ENCODE data around the gene DEDD. TPM values are rescaled to one million over a fixed set of nuclear protein-coding genes. Genes with fewer than 3 reads are reported as not detected.

The DEDD gene
- total RNA-seq, 2 donors from 2014 or later, result 32.9 to 40.0 TPM

DNA sequence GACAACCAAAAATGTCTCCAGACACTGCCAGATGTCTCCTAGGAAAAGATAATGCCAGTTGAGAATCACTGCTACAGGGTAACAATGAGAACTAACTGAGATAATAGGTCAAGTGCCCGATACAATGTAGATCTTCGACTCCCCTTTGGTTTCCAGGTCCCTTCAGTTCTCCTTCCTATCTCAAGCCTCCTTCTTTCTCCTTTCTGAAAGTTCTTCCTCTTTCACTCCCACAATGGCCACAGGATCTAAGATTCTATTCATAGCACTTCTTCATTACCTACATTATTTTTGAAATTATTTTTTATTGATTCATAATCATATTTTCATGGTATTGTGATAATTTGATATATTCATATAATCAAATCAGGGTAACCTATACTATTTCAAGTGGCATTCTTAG, 20.9 kb downstream of the DEDD start:
- Mint-ChIP-seq H3K4me1 (peaks cover 33% of the 10 kb centered on the region), H3K4me3 (no peak overlapping the region)

DNA sequence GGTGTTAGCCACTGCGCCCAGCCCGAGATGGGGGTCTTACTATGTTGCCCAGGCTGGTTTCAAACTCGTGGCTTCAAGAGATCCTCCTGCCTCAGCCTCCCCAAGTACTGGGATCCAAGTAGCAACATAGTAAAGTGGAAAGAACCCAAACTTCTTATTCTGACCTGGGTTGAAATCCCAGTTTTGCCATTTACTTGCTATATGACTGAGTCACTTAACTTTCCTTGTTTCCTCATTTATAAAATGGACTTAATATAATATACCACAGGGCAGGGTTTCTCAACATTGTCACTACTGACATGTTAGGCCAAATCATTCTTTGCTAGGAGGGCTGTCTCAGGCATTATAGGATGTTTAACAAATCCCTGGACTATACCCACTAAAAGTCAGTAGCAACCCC, 21.4 kb downstream of the DEDD start:
- Mint-ChIP-seq H3K4me3 (no peak overlapping the region), H3K27me3 (no peaks in the 10 kb centered on the region), H3K4me1 (peaks cover 30% of the 10 kb centered on the region), H3K27ac (no peak overlapping the region), H3K36me3 (ENCODE audit: low read depth) (peaks cover 6% of the 10 kb centered on the region)
- DNase-seq (no peak), ATAC-seq (no peak)
- no peaks in the 10 kb centered on the region for H3K9me3 ChIP-seq (ENCODE audit: control insufficient read depth, low read length, poor library complexity, severe bottlenecking)

More for the DNA sequence above, 20.9 kb downstream of the DEDD start:
- H3K9me3 ChIP-seq (ENCODE audit: control insufficient read depth, low read length, poor library complexity, severe bottlenecking), result no peaks in the 10 kb centered on the region
- ATAC-seq, result no peak
- DNase-seq, result no peak
- Mint-ChIP-seq H3K36me3 (ENCODE audit: low read depth) (peaks cover 6% of the 10 kb centered on the region), H3K27ac (no peak overlapping the region), H3K27me3 (no peaks in the 10 kb centered on the region)

DNA sequence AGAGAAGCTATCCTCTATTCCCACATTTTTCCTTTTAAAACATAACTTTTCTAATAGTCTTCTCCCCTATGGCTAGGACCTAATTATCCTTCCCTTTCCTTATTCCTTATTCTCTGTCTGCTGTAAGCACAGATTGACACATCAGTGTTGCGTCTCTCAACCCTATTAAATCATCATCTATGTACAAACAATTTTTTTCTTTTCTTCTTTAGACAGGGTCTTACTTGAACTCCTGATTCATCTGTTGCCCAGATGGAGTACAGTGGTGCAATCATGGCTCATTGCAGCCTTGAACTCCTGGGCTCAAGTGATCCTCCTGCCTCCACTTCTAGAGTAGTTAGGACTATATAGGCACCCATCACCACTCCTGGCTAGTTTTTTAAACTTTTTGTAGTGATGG, 26.0 kb downstream of the DEDD start:
- DNase-seq (no peak), ATAC-seq (no peak)
- peak overlapping the region; percentile 89 for H3K27ac Mint-ChIP-seq
- H3K36me3 Mint-ChIP-seq (ENCODE audit: low read depth), result peaks cover 9% of the 10 kb centered on the region
- H3K4me1 Mint-ChIP-seq, result peaks cover 10% of the 10 kb centered on the region
- no peaks in the 10 kb centered on the region for H3K9me3 ChIP-seq (ENCODE audit: control insufficient read depth, low read length, poor library complexity, severe bottlenecking)
- no peak overlapping the region for H3K4me3 Mint-ChIP-seq
- H3K27me3 Mint-ChIP-seq, result no peaks in the 10 kb centered on the region

DNA sequence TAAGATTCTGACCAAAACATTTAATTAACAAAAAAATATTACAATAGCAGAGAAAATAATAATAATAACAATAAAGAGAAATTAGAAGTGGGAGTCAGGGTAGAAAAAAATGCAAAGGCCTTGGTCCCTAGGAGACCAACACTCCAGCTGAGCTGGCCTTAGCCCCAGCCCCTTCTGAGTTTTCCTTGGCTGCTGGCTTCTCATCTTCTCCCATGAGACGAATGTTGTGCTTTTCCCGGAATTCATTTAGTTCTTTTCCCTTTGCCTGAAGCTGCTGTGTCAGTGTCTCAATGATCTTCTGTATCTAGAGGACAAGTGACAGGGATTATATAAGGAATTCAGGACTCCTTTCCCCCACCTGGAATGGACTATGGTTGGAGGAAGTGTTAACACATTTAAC, 31.9 kb downstream of the DEDD start:
- no peak for ATAC-seq
- Mint-ChIP-seq H3K27ac (no peak overlapping the region), H3K4me3 (no peak overlapping the region), H3K4me1 (peaks cover 26% of the 10 kb centered on the region), H3K36me3 (ENCODE audit: low read depth) (peaks cover 5% of the 10 kb centered on the region), H3K27me3 (no peaks in the 10 kb centered on the region)
- H3K9me3 ChIP-seq (ENCODE audit: control insufficient read depth, low read length, poor library complexity, severe bottlenecking), result no peaks in the 10 kb centered on the region
- no peak for DNase-seq

DNA sequence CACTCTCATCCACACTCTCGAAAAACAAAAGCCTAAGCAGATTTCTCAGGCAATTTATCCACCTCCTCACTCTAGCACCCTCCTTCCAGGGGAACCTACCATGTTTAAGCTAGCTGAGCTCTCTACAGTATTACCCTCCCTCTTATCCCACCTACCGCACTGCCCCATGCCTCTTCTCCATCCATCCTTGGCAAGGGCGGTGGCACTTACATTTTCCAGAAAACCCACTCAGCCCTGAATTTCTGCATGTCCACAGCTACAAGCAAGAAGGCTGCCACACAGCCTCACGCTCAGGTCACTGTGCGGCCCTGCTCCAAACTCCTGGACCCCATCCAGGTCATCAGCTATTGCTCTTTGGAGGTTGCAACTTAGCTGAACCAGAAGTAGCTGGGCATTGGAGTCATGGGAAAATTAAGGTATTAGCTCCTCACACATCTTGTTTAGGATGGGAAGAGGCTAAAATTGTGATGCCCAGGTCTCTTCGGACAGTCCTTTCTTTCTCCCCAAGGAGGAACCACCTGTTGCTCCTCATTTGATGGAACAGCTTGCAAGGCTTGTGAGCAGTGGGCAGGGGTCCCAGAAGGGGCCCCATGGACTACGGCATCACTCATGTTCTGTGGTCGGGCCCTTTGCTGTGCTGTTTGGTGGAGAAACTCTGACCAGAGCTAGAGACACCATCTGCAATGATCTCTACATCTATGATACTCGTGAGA, 33.2 kb downstream of the DEDD start:
- Mint-ChIP-seq H3K36me3 (ENCODE audit: low read depth) (peaks cover 3% of the 10 kb centered on the region), H3K4me1 (peaks cover 22% of the 10 kb centered on the region), H3K4me3 (peak overlapping the region; percentile 86), H3K27ac (peak overlapping the region; percentile 97), H3K27me3 (no peaks in the 10 kb centered on the region)
- H3K9me3 ChIP-seq (ENCODE audit: control insufficient read depth, low read length, poor library complexity, severe bottlenecking), result no peaks in the 10 kb centered on the region
- ATAC-seq (no peak), DNase-seq (no peak)

DNA sequence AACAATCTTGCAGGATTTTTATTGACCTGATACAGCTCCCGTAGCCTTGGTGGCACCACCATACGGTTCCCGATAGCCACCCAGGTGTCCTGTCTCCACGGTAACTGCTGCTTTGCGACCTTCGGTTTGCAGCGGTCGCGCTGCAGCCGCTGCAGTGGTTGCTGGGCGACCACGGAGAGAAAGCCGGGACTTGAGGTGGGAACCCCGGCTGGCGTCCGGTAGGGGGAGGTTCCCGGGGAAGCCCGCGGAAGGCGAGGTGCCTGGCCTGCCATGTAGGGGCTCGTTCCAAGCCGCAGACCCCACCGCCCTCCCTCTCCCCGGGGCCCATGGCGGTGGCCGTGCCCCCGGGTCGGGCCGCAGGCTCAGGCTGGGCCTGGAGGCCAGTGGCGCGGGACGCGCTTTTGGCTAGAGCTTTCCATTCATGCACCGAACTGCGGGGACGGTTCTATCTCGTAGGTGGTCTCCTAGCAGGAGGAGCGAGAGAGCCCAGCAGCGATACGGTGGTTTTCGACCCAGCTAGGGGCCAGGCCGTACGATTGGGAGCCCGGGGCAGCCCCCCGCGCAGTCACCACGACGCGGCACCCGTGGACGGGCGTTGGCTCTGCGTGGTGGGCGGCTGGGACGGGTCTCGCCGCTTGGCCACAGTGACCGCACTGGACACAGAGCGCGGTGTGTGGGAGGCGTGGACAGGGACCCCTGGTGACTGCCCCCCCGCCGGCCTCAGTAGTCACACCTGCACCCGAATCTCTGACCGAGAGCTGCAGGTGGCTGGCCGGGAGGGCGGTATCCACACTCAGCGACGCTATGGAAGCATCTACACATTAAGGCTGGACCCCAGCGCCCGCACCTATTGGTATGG, 34.0 kb downstream of the DEDD start, which contains the start of gene KLHDC9:
KLHDC9 (plus strand) TSS at position 152 of the 859 bp plus-strand sequence; CDS start at position 327, 175 bp downstream.
- H3K9me3 ChIP-seq (ENCODE audit: control insufficient read depth, low read length, poor library complexity, severe bottlenecking), result no peaks in the 10 kb centered on the region
- H3K27ac Mint-ChIP-seq, result peak within 1 kb of the TSS; percentile 97
- peak within 1 kb of the TSS; percentile 86 for H3K4me3 Mint-ChIP-seq
- H3K36me3 Mint-ChIP-seq (ENCODE audit: low read depth), result peaks cover 3% of the 10 kb centered on the region
- H3K27me3 Mint-ChIP-seq, result no peaks in the 10 kb centered on the region
- ATAC-seq (peak; percentile 79), DNase-seq (peak; percentile 47 to 68 (median 56))
- H3K4me1 Mint-ChIP-seq, result peaks cover 22% of the 10 kb centered on the region

DNA sequence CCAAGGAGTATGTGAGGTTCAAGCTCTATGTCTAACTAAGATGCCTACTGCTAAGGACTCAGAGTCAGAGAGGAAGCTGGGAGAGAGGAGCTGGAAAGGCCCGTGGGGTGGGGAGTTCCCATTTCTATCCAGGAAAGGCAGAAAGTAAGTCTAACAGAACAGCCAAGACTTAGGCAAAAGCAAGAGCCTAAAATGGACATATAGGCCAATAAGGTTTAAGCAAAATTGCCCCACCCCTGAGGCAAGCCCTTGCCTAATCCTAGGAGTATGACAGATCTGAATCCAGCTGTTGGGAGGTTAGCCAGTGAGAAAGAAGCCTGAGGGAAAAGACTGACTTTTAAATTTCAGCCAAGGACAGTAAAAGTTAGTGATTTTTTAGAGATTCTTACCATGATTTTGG, 35.9 kb downstream of the DEDD start:
- Mint-ChIP-seq H3K27ac (peak overlapping the region; percentile 97), H3K27me3 (no peaks in the 10 kb centered on the region), H3K4me3 (peak overlapping the region; percentile 86), H3K4me1 (peaks cover 22% of the 10 kb centered on the region), H3K36me3 (ENCODE audit: low read depth) (no peaks in the 10 kb centered on the region)
- no peaks in the 10 kb centered on the region for H3K9me3 ChIP-seq (ENCODE audit: control insufficient read depth, low read length, poor library complexity, severe bottlenecking)
- DNase-seq (no peak), ATAC-seq (no peak)

DNA sequence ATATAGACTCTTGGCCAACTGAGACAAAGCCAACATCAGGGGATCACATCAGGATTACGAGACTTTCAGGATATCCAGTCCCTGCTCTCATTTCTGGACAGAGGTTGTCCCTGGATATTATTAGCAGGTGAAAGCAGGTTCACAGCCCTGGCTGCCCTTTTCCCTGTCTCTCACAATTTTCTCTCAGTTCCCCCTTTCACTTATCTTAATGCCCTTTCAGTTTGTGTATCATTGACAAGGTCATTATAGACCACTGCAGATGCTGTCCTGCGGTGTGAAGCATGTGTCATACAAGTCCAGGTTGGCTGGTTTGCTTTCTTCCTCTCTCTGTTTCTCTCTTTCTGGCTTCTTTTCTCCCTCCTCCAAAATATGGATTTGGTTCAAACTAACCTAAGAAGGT, 36.5 kb downstream of the DEDD start:
- Mint-ChIP-seq H3K27me3 (no peaks in the 10 kb centered on the region), H3K27ac (peak overlapping the region; percentile 97), H3K4me3 (no peak overlapping the region), H3K36me3 (ENCODE audit: low read depth) (no peaks in the 10 kb centered on the region), H3K4me1 (peaks cover 22% of the 10 kb centered on the region)
- no peaks in the 10 kb centered on the region for H3K9me3 ChIP-seq (ENCODE audit: control insufficient read depth, low read length, poor library complexity, severe bottlenecking)
- DNase-seq (no peak), ATAC-seq (no peak)

DNA sequence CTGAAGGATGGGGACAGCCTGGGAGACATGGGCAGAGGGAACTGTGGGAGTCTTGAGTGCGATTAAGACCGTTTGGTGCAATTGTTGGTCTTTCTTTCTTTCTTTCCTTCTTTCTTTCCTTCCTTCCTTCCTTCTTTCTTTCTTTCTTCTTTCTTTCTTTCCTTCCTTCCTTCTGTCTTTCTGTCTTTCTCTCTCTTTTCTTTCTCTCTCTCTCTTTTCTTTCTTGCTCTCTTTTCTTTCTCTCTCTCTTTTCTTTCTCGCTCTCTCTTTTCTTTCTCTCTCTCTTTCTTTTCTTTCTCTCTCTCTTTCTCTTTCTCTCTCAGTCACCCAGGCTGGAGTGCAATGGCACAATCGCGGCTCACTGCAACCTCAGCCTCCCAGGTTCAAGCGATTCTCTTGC, 37.2 kb downstream of the DEDD start:
- H3K27ac Mint-ChIP-seq, result peak overlapping the region; percentile 59
- DNase-seq, result no peak
- H3K27me3 Mint-ChIP-seq, result no peaks in the 10 kb centered on the region
- ATAC-seq, result no peak
- no peaks in the 10 kb centered on the region for H3K9me3 ChIP-seq (ENCODE audit: control insufficient read depth, low read length, poor library complexity, severe bottlenecking)
- peaks cover 24% of the 10 kb centered on the region for H3K4me1 Mint-ChIP-seq
- no peaks in the 10 kb centered on the region for H3K36me3 Mint-ChIP-seq (ENCODE audit: low read depth)
- peak overlapping the region; percentile 19 for H3K4me3 Mint-ChIP-seq

DNA sequence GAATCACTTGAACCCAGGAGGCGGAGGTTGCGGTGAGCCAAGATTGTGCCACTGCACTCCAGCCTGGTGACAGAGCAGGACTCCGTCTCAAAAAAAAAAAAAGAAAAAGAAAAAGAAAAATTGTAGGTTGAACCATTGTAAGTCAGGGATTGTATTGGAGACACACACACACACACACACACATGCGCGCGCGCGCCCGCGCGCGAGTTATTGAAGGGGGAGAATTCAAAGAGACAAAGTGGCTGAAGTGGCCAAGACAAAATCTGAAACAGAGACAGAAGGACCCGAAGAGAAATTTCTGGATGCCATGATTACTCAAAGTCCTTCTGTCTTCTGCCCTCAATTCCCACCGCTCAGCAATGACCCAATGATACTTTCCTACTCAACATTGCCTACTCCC, 38.0 kb downstream of the DEDD start:
- peaks cover 24% of the 10 kb centered on the region for H3K4me1 Mint-ChIP-seq
- no peaks in the 10 kb centered on the region for H3K9me3 ChIP-seq (ENCODE audit: control insufficient read depth, low read length, poor library complexity, severe bottlenecking)
- no peaks in the 10 kb centered on the region for H3K36me3 Mint-ChIP-seq (ENCODE audit: low read depth)
- ATAC-seq, result no peak
- H3K27ac Mint-ChIP-seq, result no peak overlapping the region
- H3K4me3 Mint-ChIP-seq, result no peak overlapping the region
- DNase-seq, result no peak
- no peaks in the 10 kb centered on the region for H3K27me3 Mint-ChIP-seq

DNA sequence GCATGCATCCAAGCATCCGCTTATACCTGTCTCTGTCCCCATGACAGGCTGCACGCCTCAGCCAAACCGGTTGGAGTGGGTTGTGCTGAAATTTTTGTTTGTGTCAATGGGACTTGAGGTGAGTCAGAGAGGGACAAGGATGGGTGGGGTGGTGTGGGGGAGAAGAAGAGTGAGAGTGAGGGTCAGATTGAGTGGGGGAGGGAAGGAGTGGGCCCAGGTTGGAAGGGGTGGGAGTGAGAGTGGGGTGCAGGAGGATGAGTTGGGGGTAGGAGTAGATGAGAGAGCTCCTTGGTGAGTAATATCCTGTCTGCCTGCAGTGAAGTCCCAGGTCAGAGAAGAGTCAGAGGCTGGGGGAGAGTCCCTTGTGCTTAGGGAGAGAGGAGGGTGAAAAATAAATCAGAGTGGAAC, 39.8 kb downstream of the DEDD start:
- no peaks in the 10 kb centered on the region for H3K9me3 ChIP-seq (ENCODE audit: control insufficient read depth, low read length, poor library complexity, severe bottlenecking)
- DNase-seq (no peak), ATAC-seq (peak; percentile 41)
- peaks cover 15% of the 10 kb centered on the region for H3K4me1 Mint-ChIP-seq
- no peak overlapping the region for H3K27ac Mint-ChIP-seq
- H3K27me3 Mint-ChIP-seq, result no peaks in the 10 kb centered on the region
- no peaks in the 10 kb centered on the region for H3K36me3 Mint-ChIP-seq (ENCODE audit: low read depth)
- H3K4me3 Mint-ChIP-seq, result no peak overlapping the region

DNA sequence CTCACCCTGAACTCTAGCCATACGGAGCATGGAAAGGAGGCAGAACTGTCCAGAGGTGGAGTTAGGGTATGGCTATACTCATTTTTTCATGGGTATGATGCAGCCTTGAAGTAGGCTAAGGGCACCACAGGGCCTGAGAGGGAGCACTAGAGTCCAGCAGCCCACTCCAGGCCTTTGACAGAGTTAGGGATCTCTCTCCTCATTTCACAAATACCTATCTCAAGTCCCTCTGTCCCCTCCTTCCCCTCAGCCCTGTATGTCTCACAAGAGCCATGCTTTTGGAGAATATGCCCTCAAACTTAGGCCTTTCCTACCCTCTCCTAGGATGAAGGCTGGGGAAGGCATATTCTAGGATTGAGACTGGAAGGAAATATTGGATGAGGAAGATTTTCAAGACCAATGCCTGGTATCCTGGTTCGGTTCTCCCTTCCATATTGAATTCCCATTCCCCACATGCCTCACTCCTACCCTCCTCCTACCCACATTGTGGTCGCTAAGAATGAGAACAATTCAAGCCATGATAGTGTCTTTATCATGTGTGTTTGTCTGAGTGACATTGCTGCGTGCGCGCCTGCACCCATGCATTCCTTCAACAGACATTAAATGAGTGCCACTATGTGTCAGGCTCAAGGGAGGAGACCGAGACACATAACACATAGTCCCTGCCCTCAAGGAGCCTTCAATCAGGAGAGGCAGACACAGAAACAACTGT, 40.5 kb downstream of the DEDD start:
- H3K36me3 Mint-ChIP-seq (ENCODE audit: low read depth), result no peaks in the 10 kb centered on the region
- ATAC-seq (no peak), DNase-seq (no peak)
- no peaks in the 10 kb centered on the region for H3K27me3 Mint-ChIP-seq
- no peaks in the 10 kb centered on the region for H3K9me3 ChIP-seq (ENCODE audit: control insufficient read depth, low read length, poor library complexity, severe bottlenecking)
- no peak overlapping the region for H3K4me3 Mint-ChIP-seq
- peaks cover 10% of the 10 kb centered on the region for H3K4me1 Mint-ChIP-seq
- H3K27ac Mint-ChIP-seq, result no peak overlapping the region

DNA sequence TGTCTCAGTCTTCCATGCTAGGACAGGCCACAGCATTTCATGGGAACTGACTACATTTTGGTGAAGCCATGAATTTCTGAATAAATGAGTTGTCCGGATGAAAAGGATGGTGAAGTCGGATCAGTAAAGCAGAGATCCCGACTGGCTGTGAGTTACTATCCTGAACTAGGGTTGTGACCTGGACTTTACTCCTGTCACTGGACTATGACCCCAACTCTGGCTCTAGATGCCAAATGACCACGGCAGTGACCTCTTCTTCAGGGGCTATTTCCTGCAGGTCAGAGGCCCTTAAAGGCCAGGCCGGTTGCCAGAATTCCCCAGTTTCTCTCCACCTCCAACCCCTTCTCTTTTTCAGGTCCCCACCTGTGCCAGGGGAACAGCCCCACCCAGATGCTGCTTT, 41.4 kb downstream of the DEDD start:
- Mint-ChIP-seq H3K4me3 (no peak overlapping the region), H3K36me3 (ENCODE audit: low read depth) (peaks cover under 1% of the 10 kb centered on the region), H3K27me3 (no peaks in the 10 kb centered on the region), H3K27ac (no peak overlapping the region), H3K4me1 (peaks cover 6% of the 10 kb centered on the region)
- DNase-seq (no peak), ATAC-seq (no peak)
- H3K9me3 ChIP-seq (ENCODE audit: control insufficient read depth, low read length, poor library complexity, severe bottlenecking), result no peaks in the 10 kb centered on the region
